Adipose tissue (tissue), 3 donors: Measurements from ENCODE around the gene MCF2L2. TPM values are rescaled to one million over a fixed set of nuclear protein-coding genes. Genes with fewer than 3 reads are reported as not detected.
"Not testable (repeated sequence)": the region's sequence is repeated elsewhere in the genome, so short reads cannot be mapped to it uniquely, and the experiment has no call there.

Experiments
- H3K27ac ChIP-seq: one replicate; pipeline ENCODE4 v1.5.1; 2013; ENCODE audit warnings: low read depth, low read length
- WGBS, 3 donors: extraction: QIAGEN DNeasy Blood & Tissue Kit; methylation state at CpG; one replicate each; pipeline ENCODE4 v1.1.7; 2013; 5-methylcytosine and 5-hydroxymethylcytosine counted together
- polyA plus RNA-seq, 3 donors: library from polyadenylated mRNA; stranded (reverse); fragments of 200-250 nt; gene quantifications; one replicate each; pipeline ENCODE4 v1.2.3, GENCODE V29; 2013
- donor health status: healthy with polysubstance abuse.
- donor health status: Bipolar disorder and iron deficiency.
- donor health status: healthy.

MCF2L2 gene
- polyA plus RNA-seq, 3 donors: 0.06 to 0.22 (median 0.12) TPM

DNA sequence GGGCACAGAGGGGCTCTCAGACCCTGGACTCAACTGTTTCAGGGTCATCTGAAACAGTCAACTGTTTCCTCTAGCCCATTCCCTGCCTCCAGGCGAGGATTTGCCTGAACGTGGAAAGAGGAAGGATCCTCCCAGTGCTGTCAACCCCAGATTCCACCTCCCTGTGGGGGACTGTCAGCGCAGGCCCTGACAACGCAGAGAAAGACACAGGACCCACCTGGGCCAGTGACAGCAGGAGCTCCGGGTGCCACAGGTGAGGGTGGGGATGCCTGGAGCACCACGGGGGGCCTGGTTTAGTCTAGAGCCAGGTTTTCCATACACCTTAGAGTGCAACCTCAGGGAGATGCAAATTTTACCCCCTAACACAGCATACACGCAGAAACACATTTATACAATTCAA is 246.3 kb downstream of the MCF2L2 start:
- 63 to 75% (median 71%) methylated on average over 7 of the region's 7 CpGs for WGBS, 3 donors
- no peak overlapping the region for H3K27ac ChIP-seq

DNA sequence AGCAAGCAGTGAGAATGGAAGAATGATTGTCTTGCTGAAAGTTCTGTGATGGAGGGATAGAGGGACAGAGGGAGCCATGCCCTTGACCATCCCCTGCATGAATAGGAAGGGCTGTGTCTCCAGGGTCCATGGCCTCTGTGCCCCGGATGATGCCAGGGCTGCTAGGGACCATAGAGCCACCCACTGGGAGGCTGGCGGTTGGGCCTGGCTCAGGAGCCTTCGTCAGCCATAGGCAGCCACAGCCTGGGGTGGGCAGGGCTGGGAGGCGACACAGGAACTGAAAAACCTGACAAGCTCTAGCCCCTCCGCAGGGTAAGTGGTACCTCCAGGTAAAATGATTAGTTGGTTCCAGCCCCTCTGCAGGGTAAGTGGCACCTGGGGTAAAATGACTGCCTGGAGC is 246.8 kb downstream of the MCF2L2 start:
- 90 to 98% (median 92%) methylated on average over 5 of the region's 5 CpGs for WGBS, 3 donors
- no peak overlapping the region for H3K27ac ChIP-seq

- H3K27ac ChIP-seq: no peak overlapping the region
- 80 to 85% (median 84%) methylated on average over 10 to 11 of the region's 11 CpGs for WGBS, 3 donors
These were observed 247.6 kb downstream of the MCF2L2 start for GRCh38 chr3:183180784-183181295.

GRCh38 chr3:183180110-183180783 is 248.2 kb downstream of the MCF2L2 start:
- WGBS, 3 donors: 35 to 43% (median 42%) methylated on average over 12 of the region's 12 CpGs

GRCh38 chr3:183179550-183179908 is 248.9 kb downstream of the MCF2L2 start:
- H3K27ac ChIP-seq: not testable (repeated sequence)
- 4 to 12% (median 9%) methylated on average over 18 of the region's 18 CpGs for WGBS, 3 donors

More at GRCh38 chr3:183180110-183180783, 248.2 kb downstream of the MCF2L2 start:
- H3K27ac ChIP-seq: no peak overlapping the region

DNA sequence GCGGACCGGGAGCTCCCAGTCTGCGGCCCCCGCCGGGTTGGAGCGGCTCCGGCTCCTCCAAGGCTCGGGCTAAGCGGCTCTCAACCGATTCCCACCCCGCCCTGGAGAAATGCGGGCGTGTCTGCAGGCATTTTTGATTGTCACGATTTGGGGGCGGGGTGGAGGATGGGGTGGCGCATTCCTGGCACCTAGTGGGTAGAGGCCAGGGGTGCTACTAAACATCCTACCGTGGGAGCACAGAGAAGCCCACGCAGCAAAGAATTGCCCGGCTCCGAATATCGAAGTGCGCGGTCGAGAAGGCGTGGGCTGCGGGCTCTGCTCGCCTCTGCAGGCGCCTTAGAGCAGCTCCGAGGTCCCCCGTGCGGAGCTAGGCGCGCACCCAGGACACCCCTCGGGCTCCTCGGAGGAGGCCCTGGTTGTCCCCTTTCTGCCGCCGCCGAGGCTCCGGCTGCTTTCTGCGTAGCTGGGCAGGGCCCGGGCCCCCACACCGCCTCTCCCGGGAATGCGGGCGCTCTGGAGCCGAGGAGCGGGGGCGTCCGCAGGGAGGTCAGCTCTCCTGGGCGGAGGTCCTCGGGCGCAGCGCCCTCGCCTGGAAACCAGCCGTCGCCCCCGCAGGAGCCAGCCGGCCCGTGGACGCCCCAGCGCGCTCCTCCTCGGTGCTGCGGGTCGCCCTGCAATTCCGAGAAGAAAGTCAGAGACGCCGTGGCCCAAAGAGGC is 249.4 kb downstream of the MCF2L2 start:
- 0 to 1% (median 1%) methylated on average over 68 of the region's 68 CpGs for WGBS, 3 donors
- no peak overlapping the region for H3K27ac ChIP-seq

- no peak overlapping the region for H3K27ac ChIP-seq
- 7 to 9% (median 7%) methylated on average over 6 of the region's 6 CpGs for WGBS, 3 donors
These were observed 249.9 kb downstream of the MCF2L2 start for GRCh38 chr3:183178512-183178832.

GRCh38 chr3:183172051-183172639 is 256.3 kb downstream of the MCF2L2 start:
- WGBS, 3 donors: 76 to 85% (median 82%) methylated on average over 5 of the region's 5 CpGs
- H3K27ac ChIP-seq: no peak overlapping the region

DNA sequence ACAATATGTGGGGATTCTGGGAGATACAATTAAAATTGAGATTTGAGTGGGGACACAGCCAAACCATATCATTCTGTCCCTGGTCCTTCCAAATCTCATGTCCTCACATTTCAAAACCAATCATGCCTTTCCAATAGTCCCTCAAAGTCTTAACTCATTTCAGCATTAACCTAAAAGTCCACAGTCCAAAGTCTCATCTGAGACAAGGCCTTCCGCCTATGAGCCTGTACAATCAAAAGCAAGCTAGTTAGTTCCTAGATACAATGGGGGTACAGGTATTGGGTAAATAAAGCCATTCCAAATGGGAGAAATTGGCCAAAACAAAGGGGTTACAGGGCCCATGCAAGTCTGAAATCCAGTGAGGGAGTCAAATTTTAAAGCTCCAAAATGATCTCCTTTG is 260.4 kb downstream of the MCF2L2 start:
- H3K27ac ChIP-seq: not testable (repeated sequence)
- 88 to 97% (median 95%) methylated on average over 1 of the region's 1 CpG for WGBS, 3 donors

GRCh38 chr3:183163563-183163962 is 264.9 kb downstream of the MCF2L2 start:
- WGBS, 3 donors: 81 to 85% (median 82%) methylated on average over 25 of the region's 25 CpGs
- H3K27ac ChIP-seq: no peak overlapping the region

GRCh38 chr3:183161552-183162336 is 266.7 kb downstream of the MCF2L2 start:
- H3K27ac ChIP-seq: no peak overlapping the region
- WGBS, 3 donors: 41 to 46% (median 41%) methylated on average over 25 of the region's 25 CpGs

DNA sequence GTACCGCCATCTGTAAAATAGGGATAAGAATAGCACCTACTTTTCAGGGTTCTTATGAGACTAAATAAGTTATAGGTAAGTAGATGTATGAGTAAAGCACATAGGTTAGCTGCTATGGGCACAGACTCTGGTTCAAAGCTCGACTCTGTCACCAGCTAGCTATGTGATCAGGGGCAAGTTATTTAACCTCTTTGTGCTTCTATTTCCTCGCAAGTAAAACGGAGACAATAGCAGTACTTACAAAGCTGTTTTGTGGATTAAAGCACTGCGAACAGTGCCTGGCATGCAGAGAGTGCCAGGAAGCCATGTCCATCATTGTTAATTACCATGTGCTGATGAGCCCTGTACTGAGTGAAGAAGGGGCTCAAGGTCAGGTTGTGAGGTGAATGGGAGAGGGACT is 267.8 kb downstream of the MCF2L2 start:
- no peak overlapping the region for H3K27ac ChIP-seq
- WGBS, 3 donors: 73 to 92% (median 83%) methylated on average over 5 of the region's 5 CpGs

- WGBS, 3 donors: 68 to 87% (median 84%) methylated on average over 3 of the region's 3 CpGs
- no peak overlapping the region for H3K27ac ChIP-seq
These were observed 269.1 kb downstream of the MCF2L2 start for GRCh38 chr3:183159333-183159732.

- H3K27ac ChIP-seq: no peak overlapping the region
- 80 to 93% (median 86%) methylated on average over 3 of the region's 3 CpGs for WGBS, 3 donors
These were observed 269.8 kb downstream of the MCF2L2 start for GRCh38 chr3:183158551-183159006.

DNA sequence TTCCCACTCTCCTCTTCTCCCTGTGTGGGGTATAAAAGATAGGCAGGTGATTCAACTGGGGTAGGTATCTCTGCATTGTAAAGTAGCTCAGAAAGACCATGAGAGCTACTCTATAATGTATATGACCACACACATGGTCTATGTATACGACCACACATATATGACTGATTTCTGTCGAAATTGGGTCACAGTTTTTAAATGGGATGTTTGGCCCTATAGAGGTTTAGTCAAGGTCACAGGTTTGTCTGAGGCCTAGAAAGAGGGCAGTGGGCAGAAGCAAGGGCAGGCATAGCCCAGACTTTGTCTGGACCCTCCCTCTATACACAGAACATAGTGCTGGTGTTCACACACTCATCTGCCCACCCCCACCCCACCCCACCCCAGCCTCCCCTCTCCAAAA is 270.3 kb downstream of the MCF2L2 start:
- no peak overlapping the region for H3K27ac ChIP-seq
- WGBS, 3 donors: 93 to 94% (median 93%) methylated on average over 2 of the region's 2 CpGs

- no peak overlapping the region for H3K27ac ChIP-seq
- 83 to 93% (median 91%) methylated on average over 5 of the region's 5 CpGs for WGBS, 3 donors
These were observed 272.2 kb downstream of the MCF2L2 start for GRCh38 chr3:183156266-183156665.

GRCh38 chr3:183155499-183155898 is 272.9 kb downstream of the MCF2L2 start:
- WGBS, 3 donors: 51 to 94% (median 91%) methylated on average over 4 of the region's 4 CpGs
- no peak overlapping the region for H3K27ac ChIP-seq

DNA sequence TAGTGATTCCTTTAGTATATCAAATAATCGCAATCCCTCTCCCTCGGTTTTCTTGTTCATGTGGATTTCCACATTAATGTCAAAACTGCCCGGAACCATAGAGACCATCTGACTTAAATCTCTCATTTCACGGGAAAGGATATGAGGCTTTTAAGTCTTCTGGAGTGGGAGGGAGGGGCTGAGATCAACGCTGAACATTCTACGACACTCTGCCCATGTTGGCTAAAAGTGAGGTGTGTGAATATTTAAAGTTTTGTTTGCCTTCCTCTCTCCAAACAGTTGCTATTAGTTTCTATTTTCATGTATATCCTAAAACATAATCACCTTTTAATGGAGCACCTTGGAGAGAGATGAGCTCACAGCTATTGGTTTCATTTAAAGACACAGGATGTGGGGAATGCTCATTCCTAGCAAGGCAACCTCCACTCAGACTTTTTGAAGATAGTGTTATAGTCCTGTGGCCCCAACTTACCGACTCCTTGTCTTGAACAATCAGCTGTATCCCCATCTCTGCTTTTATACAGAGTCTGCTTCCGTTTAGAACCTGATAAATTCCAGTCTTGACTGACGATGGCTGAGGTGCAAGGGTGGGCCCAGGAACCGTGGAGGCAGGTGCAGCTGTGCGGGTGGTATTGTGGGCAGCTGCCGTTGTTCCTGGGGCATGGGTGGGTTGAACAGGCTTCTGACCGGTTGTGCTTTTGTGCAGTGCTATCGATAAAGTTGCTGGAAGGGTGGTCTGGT is 275.0 kb downstream of the MCF2L2 start:
- 82 to 92% (median 88%) methylated on average over 14 of the region's 14 CpGs for WGBS, 3 donors
- H3K27ac ChIP-seq: no peak overlapping the region
